Stimulated activated effector memory CD8-positive, alpha-beta T cell treated with anti-CD3 and anti-CD28 coated beads, Interleukin-12 subunit alpha, Interleukin-12 subunit beta, amount 100 ng/mL, for 72 hours (primary cell): ENCODE data around the gene TRMT1L.
A peak's percentile ranks its signal among the peaks of the same experiment; 100 is the strongest.

Source experiments
- ATAC-seq: fragments of 150-1000 bp; cut with Tn5 transposase; 2 replicates; pipeline ENCODE4 v1.10.0; 2021
- DNase-seq, 2 donors: peaks; one replicate each; pipeline ENCODE4 v3.0.0; 2021 to 2022; ENCODE audit warnings: low spot score in 2 of 2
- H3K27ac Mint-ChIP-seq: one replicate; pipeline ENCODE4 v1.8.0; 2022; ENCODE audit warnings: mild to moderate bottlenecking, mixed read lengths
- H3K36me3 Mint-ChIP-seq: one replicate; pipeline ENCODE4 v1.8.0; 2022; ENCODE audit warnings: mild to moderate bottlenecking, mixed read lengths
- H3K4me1 Mint-ChIP-seq: one replicate; pipeline ENCODE4 v1.8.0; 2022; ENCODE audit warnings: mixed read lengths
- H3K4me3 Mint-ChIP-seq: one replicate; pipeline ENCODE4 v1.8.0; 2022; ENCODE audit warnings: mild to moderate bottlenecking, mixed read lengths
- H3K9me3 Mint-ChIP-seq: one replicate; pipeline ENCODE4 v1.8.0; 2022; ENCODE audit warnings: mixed read lengths

Gene TRMT1L

DNA sequence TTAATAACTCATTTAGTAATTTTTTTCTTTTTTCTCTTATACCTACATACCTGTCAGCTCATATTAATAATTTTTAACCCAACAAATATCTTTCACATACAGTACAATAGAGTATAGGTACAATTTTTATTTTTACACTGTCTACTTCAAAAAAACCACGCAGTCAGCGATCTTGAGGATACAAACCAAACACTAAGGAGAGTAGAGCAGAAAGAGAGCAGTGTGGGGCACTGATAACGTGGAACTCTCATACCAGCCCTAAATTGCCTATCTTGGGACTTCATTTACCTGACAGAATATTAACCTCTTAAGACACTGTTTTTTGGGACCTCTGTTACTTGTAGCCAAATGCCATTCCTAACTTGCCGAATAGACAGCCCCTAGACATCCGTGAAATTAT, 5.5 kb downstream of the TRMT1L start:
- ATAC-seq (no peak), DNase-seq (no peak)
- H3K9me3 Mint-ChIP-seq: no peaks in the 10 kb centered on the region
- H3K27ac Mint-ChIP-seq: no peak overlapping the region
- H3K4me1 Mint-ChIP-seq: peaks cover 23% of the 10 kb centered on the region
- H3K4me3 Mint-ChIP-seq: no peak overlapping the region
- peaks cover 67% of the 10 kb centered on the region for H3K36me3 Mint-ChIP-seq

DNA sequence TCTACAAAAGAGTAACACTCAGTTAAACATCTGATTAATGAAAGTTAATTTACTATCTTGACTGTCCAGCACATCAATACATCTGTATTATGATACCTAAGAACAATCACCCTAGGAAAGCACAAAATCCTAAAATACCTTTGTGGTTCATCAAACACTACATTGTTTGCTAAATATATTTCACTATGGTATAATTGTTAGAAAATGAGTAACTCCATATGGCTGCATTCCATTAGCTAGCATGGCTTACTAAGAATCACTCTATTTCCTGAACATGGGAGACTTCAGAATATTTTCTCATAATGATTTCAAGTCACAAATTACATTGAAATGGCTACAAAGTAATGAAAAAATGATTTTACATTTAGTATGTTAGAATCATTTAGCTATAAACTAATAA, 12.5 kb downstream of the TRMT1L start:
- Mint-ChIP-seq H3K36me3 (peaks cover 97% of the 10 kb centered on the region), H3K9me3 (no peaks in the 10 kb centered on the region), H3K4me1 (no peaks in the 10 kb centered on the region), H3K27ac (no peak overlapping the region), H3K4me3 (no peak overlapping the region)
- ATAC-seq (no peak), DNase-seq (no peak)

- DNase-seq (no peak), ATAC-seq (no peak)
- Mint-ChIP-seq H3K4me1 (no peaks in the 10 kb centered on the region), H3K36me3 (peaks cover 95% of the 10 kb centered on the region), H3K9me3 (no peaks in the 10 kb centered on the region), H3K27ac (no peak overlapping the region), H3K4me3 (no peak overlapping the region)
Observed at GRCh38 chr1:185139246-185139645, 17.5 kb downstream of the TRMT1L start.

DNA sequence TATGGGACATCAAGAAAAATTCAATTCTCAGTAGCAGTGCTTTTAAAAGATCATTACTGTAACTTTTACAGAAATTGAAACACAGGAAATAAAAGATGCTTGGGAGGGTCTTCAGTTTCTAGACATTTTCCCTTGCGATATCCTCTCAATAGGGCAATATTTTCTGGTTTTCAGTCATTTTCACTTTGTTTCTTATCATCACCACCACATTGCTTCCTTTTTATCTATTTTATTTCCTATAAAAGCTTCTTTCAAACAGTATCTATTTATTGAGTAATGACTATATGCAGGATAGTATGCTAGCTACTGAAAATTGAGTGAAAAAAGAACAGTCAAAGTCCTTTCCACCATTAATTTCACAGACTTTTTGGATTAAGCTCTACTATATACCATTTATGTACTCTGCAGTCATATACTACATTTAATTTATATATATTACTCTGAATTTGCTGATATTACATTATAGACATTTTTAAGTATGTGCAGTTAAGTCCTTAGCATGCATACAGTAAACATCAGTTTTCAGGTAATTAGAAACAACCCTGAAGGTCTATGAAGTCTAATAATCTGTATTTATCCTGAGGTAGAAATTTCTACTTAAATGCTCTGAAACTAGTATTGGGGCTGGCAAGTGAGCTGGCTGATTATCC, 18.7 kb downstream of the TRMT1L start:
- Mint-ChIP-seq H3K4me3 (no peak overlapping the region), H3K27ac (no peak overlapping the region), H3K9me3 (no peaks in the 10 kb centered on the region), H3K4me1 (no peaks in the 10 kb centered on the region), H3K36me3 (peaks cover 95% of the 10 kb centered on the region)
- DNase-seq (no peak), ATAC-seq (no peak)

- H3K4me1 Mint-ChIP-seq: no peaks in the 10 kb centered on the region
- DNase-seq (no peak), ATAC-seq (no peak)
- no peaks in the 10 kb centered on the region for H3K9me3 Mint-ChIP-seq
- H3K36me3 Mint-ChIP-seq: peaks cover 76% of the 10 kb centered on the region
- H3K27ac Mint-ChIP-seq: no peak overlapping the region
- H3K4me3 Mint-ChIP-seq: no peak overlapping the region
Observed at GRCh38 chr1:185132534-185132933, 24.2 kb downstream of the TRMT1L start.

DNA sequence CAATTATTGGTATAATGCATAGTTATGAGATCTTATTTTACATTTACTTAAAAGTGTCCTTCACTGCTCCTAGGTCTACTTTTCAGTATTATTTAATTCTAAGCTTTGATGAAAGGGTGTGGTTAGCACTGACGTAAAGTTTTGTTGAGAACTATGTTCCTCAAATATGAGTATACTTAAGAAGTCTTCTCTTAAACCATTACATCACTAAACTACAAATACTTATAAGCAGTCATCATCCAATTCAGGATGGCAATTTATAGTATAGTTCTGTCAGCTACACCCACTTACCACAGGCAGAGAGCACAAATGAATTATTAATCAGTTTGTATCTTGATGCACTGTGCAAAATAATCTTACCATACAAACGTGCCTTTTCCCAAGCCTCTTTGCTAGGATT, 27.0 kb downstream of the TRMT1L start:
- H3K4me3 Mint-ChIP-seq: no peak overlapping the region
- ATAC-seq (no peak), DNase-seq (no peak)
- H3K9me3 Mint-ChIP-seq: no peaks in the 10 kb centered on the region
- no peaks in the 10 kb centered on the region for H3K4me1 Mint-ChIP-seq
- peaks cover 76% of the 10 kb centered on the region for H3K36me3 Mint-ChIP-seq
- H3K27ac Mint-ChIP-seq: no peak overlapping the region

GRCh38 chr1:185112356-185112755, 44.4 kb downstream of the TRMT1L start:
- H3K4me3 Mint-ChIP-seq: no peak overlapping the region
- no peak overlapping the region for H3K27ac Mint-ChIP-seq
- DNase-seq: no peak
- H3K36me3 Mint-ChIP-seq: no peaks in the 10 kb centered on the region
- ATAC-seq: no peak
- H3K4me1 Mint-ChIP-seq: no peaks in the 10 kb centered on the region
- peaks cover 14% of the 10 kb centered on the region for H3K9me3 Mint-ChIP-seq

DNA sequence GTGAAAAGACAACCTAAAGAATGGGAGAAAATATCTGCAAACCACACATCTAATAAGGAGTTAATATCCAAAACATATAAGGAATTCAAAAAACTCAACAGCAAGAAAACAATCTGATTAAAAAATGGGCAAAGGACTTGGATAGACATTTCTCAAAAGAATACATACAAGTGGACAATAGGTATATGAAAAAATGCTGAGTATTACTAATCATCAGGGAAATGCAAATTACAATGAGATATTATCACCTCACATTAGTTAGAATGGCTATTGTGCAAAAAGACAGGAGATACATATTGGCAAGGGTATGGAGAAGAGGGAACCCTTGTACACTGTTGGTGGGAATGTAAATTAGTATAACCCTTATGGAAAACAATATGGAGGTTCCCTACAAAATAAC, 44.9 kb downstream of the TRMT1L start:
- H3K9me3 Mint-ChIP-seq: peaks cover 14% of the 10 kb centered on the region
- H3K4me3 Mint-ChIP-seq: no peak overlapping the region
- DNase-seq: no peak
- no peaks in the 10 kb centered on the region for H3K4me1 Mint-ChIP-seq
- ATAC-seq: no peak
- H3K36me3 Mint-ChIP-seq: no peaks in the 10 kb centered on the region
- H3K27ac Mint-ChIP-seq: no peak overlapping the region

DNA sequence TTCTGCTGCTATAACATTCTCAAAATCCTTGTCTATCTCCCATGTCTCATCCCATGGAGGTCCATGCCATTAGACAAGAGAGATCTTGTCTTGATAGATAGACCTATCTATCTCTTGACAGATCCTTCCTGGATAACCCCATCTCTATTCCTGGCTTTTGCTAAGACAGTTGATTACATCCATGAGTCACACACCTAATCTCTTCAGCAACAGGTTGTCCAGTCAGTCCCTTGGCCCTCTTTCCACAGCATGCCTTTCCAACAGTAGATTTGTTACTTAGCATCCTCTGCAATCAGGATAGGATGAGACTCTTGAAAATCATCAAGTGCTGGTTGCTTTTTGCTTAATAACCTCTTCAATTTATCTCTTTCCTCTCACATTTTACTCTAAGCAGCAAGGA, 46.6 kb downstream of the TRMT1L start:
- no peaks in the 10 kb centered on the region for H3K36me3 Mint-ChIP-seq
- no peak overlapping the region for H3K27ac Mint-ChIP-seq
- no peak for DNase-seq
- no peak for ATAC-seq
- no peak overlapping the region for H3K4me3 Mint-ChIP-seq
- peaks cover 20% of the 10 kb centered on the region for H3K9me3 Mint-ChIP-seq
- H3K4me1 Mint-ChIP-seq: no peaks in the 10 kb centered on the region

DNA sequence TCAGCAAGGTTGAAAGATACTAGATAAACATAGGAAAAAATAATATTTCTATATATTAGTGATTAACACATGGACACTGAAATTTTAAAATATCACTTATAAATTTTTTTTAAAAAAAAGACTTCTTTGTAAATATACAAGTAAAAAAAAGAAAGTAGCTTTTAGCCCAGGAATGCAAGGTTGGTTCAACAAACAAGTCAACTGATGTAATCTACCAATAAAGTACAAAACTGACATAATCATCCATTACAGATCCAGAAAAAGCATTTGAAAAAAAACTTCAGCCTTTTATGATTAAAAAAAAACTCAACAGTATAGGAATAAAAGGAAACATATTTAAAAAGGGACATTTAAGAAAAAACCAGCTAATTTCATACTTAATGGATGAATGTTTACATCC, 48.4 kb downstream of the TRMT1L start:
- H3K9me3 Mint-ChIP-seq: peaks cover 20% of the 10 kb centered on the region
- no peaks in the 10 kb centered on the region for H3K36me3 Mint-ChIP-seq
- no peak overlapping the region for H3K27ac Mint-ChIP-seq
- no peak for DNase-seq
- H3K4me3 Mint-ChIP-seq: no peak overlapping the region
- ATAC-seq: no peak
- no peaks in the 10 kb centered on the region for H3K4me1 Mint-ChIP-seq

- no peak for ATAC-seq
Observed at GRCh38 chr1:185105121-185105520, 51.6 kb downstream of the TRMT1L start.

GRCh38 chr1:185104083-185104482, 52.7 kb downstream of the TRMT1L start:
- Mint-ChIP-seq H3K27ac (no peak overlapping the region), H3K36me3 (peaks cover 34% of the 10 kb centered on the region), H3K9me3 (peaks cover 10% of the 10 kb centered on the region), H3K4me3 (no peak overlapping the region), H3K4me1 (no peaks in the 10 kb centered on the region)
- ATAC-seq (no peak), DNase-seq (no peak)

More at GRCh38 chr1:185105121-185105520, 51.6 kb downstream of the TRMT1L start:
- H3K9me3 Mint-ChIP-seq: peaks cover 18% of the 10 kb centered on the region
- no peak overlapping the region for H3K27ac Mint-ChIP-seq
- DNase-seq: no peak
- H3K36me3 Mint-ChIP-seq: peaks cover 24% of the 10 kb centered on the region
- no peaks in the 10 kb centered on the region for H3K4me1 Mint-ChIP-seq
- no peak overlapping the region for H3K4me3 Mint-ChIP-seq

DNA sequence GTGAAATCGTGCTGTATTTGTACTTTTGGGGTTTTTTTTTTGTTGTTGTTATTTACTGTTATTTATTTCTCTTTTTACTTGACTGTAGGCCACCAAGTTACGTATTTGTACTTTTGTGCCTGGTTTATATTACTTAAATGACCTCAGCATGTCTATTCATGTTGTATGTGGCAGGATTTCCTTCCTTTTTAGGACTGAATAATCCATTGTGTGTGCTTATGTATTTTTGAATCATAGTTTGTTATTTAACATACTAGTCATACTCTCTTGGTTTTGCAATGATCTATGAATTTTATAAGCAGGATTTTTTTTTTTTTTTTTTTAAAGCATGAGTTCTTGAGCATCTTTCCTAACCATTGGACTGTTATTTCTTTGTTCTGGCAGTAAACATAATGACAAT, 60.2 kb downstream of the TRMT1L start:
- Mint-ChIP-seq H3K36me3 (peaks cover 75% of the 10 kb centered on the region), H3K27ac (peak overlapping the region; percentile 5), H3K9me3 (no peaks in the 10 kb centered on the region), H3K4me1 (no peaks in the 10 kb centered on the region), H3K4me3 (no peak overlapping the region)
- ATAC-seq: peak; percentile 37
- DNase-seq: no peak

- H3K27ac Mint-ChIP-seq: no peak overlapping the region
Observed at GRCh38 chr1:185094761-185095160, 62.0 kb downstream of the TRMT1L start.

DNA sequence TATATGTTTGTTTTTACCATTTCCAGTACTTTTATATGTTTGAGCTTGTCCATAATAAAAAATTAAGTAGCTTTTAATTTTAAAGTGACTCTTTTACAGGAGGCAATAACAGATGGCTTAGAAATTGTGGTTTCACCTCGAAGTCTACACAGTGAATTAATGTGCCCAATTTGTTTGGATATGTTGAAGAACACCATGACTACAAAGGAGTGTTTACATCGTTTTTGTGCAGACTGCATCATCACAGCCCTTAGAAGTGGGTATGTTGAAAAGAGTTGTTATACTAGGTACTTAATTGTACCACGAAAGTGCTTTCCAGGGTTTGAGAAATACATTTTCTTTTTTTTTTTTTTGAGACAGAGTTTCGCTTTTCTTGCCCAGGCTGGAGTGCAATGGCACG, 65.3 kb downstream of the TRMT1L start:
- no peak overlapping the region for H3K4me3 Mint-ChIP-seq

More at GRCh38 chr1:185094761-185095160, 62.0 kb downstream of the TRMT1L start:
- no peaks in the 10 kb centered on the region for H3K4me1 Mint-ChIP-seq
- peaks cover 61% of the 10 kb centered on the region for H3K36me3 Mint-ChIP-seq
- no peak overlapping the region for H3K4me3 Mint-ChIP-seq
- no peaks in the 10 kb centered on the region for H3K9me3 Mint-ChIP-seq
- no peak for DNase-seq
- ATAC-seq: no peak

GRCh38 chr1:185087746-185088145, 69.0 kb downstream of the TRMT1L start:
- H3K9me3 Mint-ChIP-seq: no peaks in the 10 kb centered on the region
- ATAC-seq: no peak

More for the DNA sequence above, 65.3 kb downstream of the TRMT1L start:
- H3K27ac Mint-ChIP-seq: no peak overlapping the region
- H3K9me3 Mint-ChIP-seq: no peaks in the 10 kb centered on the region
- no peak for ATAC-seq
- H3K36me3 Mint-ChIP-seq: peaks cover 56% of the 10 kb centered on the region
- no peak for DNase-seq
- H3K4me1 Mint-ChIP-seq: peaks cover under 1% of the 10 kb centered on the region

DNA sequence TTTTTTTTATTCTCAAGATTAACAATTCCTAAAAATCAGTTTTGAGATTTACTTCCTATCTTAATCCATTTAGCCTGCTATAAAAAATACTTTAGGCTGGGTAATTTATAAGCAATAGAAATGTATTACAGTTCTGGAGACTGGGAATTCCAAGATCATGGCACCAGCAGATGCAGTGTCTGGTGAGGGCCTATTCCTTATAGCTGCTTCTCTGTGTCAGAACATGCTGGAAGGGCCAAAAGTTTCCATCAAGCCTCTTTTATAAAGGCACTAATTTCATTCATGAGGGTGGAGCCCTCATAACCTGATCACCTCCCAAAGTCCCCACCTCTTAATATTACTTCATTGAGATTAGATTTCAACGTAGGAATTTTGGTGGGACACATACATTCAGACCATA, 69.7 kb downstream of the TRMT1L start:
- H3K4me3 Mint-ChIP-seq: no peak overlapping the region
- no peak for DNase-seq
- H3K9me3 Mint-ChIP-seq: no peaks in the 10 kb centered on the region
- H3K4me1 Mint-ChIP-seq: peaks cover 19% of the 10 kb centered on the region
- H3K27ac Mint-ChIP-seq: no peak overlapping the region
- no peak for ATAC-seq
- peaks cover 33% of the 10 kb centered on the region for H3K36me3 Mint-ChIP-seq

More at GRCh38 chr1:185087746-185088145, 69.0 kb downstream of the TRMT1L start:
- H3K4me1 Mint-ChIP-seq: peaks cover 19% of the 10 kb centered on the region
- H3K36me3 Mint-ChIP-seq: peaks cover 37% of the 10 kb centered on the region
- H3K27ac Mint-ChIP-seq: no peak overlapping the region
- H3K4me3 Mint-ChIP-seq: no peak overlapping the region
- no peak for DNase-seq
